ENCODE data around the gene OSBPL6.

DNA sequence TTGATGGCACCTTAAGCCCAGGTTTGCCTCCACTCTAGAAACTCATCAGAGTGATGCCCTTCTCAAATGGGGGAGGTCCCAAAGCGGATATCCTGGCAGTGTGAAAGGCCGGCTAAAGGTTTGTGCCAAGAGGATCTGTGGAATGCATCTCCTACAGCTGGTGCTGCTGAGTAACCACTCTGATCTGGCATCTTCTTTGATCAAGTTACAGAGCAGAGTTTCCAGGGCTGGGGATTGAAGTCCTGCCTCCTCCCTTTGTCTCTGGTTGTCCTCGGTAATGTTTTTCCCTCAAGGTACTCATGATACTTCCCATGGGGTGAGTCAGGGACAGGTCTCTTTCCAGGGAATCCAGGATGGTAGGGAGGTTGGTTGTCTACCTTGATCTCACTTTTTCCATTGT, 232.1 kb downstream of the OSBPL6 start:
- TF ChIP-seq, protein P1, sequence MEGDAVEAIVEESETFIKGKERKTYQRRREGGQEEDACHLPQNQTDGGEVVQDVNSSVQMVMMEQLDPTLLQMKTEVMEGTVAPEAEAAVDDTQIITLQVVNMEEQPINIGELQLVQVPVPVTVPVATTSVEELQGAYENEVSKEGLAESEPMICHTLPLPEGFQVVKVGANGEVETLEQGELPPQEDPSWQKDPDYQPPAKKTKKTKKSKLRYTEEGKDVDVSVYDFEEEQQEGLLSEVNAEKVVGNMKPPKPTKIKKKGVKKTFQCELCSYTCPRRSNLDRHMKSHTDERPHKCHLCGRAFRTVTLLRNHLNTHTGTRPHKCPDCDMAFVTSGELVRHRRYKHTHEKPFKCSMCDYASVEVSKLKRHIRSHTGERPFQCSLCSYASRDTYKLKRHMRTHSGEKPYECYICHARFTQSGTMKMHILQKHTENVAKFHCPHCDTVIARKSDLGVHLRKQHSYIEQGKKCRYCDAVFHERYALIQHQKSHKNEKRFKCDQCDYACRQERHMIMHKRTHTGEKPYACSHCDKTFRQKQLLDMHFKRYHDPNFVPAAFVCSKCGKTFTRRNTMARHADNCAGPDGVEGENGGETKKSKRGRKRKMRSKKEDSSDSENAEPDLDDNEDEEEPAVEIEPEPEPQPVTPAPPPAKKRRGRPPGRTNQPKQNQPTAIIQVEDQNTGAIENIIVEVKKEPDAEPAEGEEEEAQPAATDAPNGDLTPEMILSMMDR (IDR thresholded peaks at IDR 0.05): no peak
- TF ChIP-seq EZH2 (IDR thresholded peaks at IDR 0.05): no peak

Measured in neural progenitor cell (in vitro differentiated cells).